Activated CD4-positive, alpha-beta memory T cell treated with anti-CD3 and anti-CD28 coated beads, Interleukin-2, amount 10 ng/mL, durations not matched to agents 7 days and 5 days (primary cell): ENCODE results near the gene SUSD5. TPM values are rescaled to one million over a fixed set of nuclear protein-coding genes. Genes with fewer than 3 reads are reported as not detected.

ENCODE experiments used
- CTCF ChIA-PET: fragments of 350-600 bp; sonication (Branson Sonifier 250); formaldehyde crosslinking; loops from one replicate; lab custom pipeline; 2021; ENCODE audit warnings: antibody characterized with exemption, inconsistent platforms; lab: Charles Lee
- POLR2A ChIA-PET: fragments of 350-600 bp; sonication (Branson Sonifier 250); formaldehyde crosslinking; loops from one replicate; lab custom pipeline; 2021; ENCODE audit warnings: antibody characterized with exemption; lab: Charles Lee
- DNase-seq: peaks from one replicate; pipeline ENCODE4 v3.0.0-alpha.2; 2020
- H3K27ac Mint-ChIP-seq: one replicate; pipeline ENCODE4 v1.8.0; 2021; ENCODE audit warnings: mild to moderate bottlenecking, mixed read lengths
- H3K27me3 Mint-ChIP-seq: one replicate; pipeline ENCODE4 v1.8.0; 2021; ENCODE audit warnings: mixed read lengths
- H3K36me3 Mint-ChIP-seq: one replicate; pipeline ENCODE4 v1.8.0; 2021; ENCODE audit warnings: low read depth, mixed read lengths
- H3K4me1 Mint-ChIP-seq: one replicate; pipeline ENCODE4 v1.8.0; 2021; ENCODE audit warnings: mixed read lengths
- H3K4me3 Mint-ChIP-seq: one replicate; pipeline ENCODE4 v1.8.0; 2021; ENCODE audit warnings: mild to moderate bottlenecking, mixed read lengths
- H3K9me3 Mint-ChIP-seq: one replicate; pipeline ENCODE4 v1.8.0; 2021; ENCODE audit warnings: mixed read lengths
- total RNA-seq, 2 experiments: library from RNA; stranded (reverse); gene quantifications; one replicate each; pipeline ENCODE4 v1.2.3, GENCODE V29; 2021

The SUSD5 gene
- total RNA-seq, 2 experiments from 2014 or later = not detected

- CTCF ChIA-PET = no interaction called here
- Mint-ChIP-seq H3K27me3 (peaks cover 66% of the 10 kb centered on the region), H3K36me3 (no peaks in the 10 kb centered on the region)
Measured at GRCh38 chr3:33219175-33219487, 521 bp upstream of the SUSD5 start.

GRCh38 chr3:33217866-33218445, 654 bp downstream of the SUSD5 start:
- ChIA-PET POLR2A (no interaction called here), CTCF (no interaction called here)
- no peaks in the 10 kb centered on the region for H3K9me3 Mint-ChIP-seq
- peaks cover 9% of the 10 kb centered on the region for H3K4me1 Mint-ChIP-seq
- no peak overlapping the region for H3K27ac Mint-ChIP-seq
- H3K4me3 Mint-ChIP-seq = no peak overlapping the region
- DNase-seq = no peak
- no peaks in the 10 kb centered on the region for H3K36me3 Mint-ChIP-seq
- H3K27me3 Mint-ChIP-seq = peaks cover 62% of the 10 kb centered on the region

More at GRCh38 chr3:33219175-33219487, 521 bp upstream of the SUSD5 start:
- DNase-seq = no peak
- H3K4me1 Mint-ChIP-seq = peaks cover 9% of the 10 kb centered on the region
- no peaks in the 10 kb centered on the region for H3K9me3 Mint-ChIP-seq
- H3K4me3 Mint-ChIP-seq = no peak overlapping the region
- POLR2A ChIA-PET = no interaction called here
- H3K27ac Mint-ChIP-seq = no peak overlapping the region

GRCh38 chr3:33215739-33216138, 2.9 kb downstream of the SUSD5 start:
- H3K4me3 Mint-ChIP-seq = no peak overlapping the region
- no peak overlapping the region for H3K27ac Mint-ChIP-seq
- peaks cover 9% of the 10 kb centered on the region for H3K4me1 Mint-ChIP-seq
- H3K36me3 Mint-ChIP-seq = no peaks in the 10 kb centered on the region
- CTCF ChIA-PET = no interaction called here
- DNase-seq = no peak
- no peaks in the 10 kb centered on the region for H3K9me3 Mint-ChIP-seq
- peaks cover 58% of the 10 kb centered on the region for H3K27me3 Mint-ChIP-seq
- POLR2A ChIA-PET = no interaction called here

- no peak for DNase-seq
- no peak overlapping the region for H3K4me3 Mint-ChIP-seq
- no peaks in the 10 kb centered on the region for H3K9me3 Mint-ChIP-seq
- peaks cover under 1% of the 10 kb centered on the region for H3K4me1 Mint-ChIP-seq
- ChIA-PET CTCF (no interaction called here), POLR2A (no interaction called here)
- H3K27ac Mint-ChIP-seq = no peak overlapping the region
- H3K36me3 Mint-ChIP-seq = no peaks in the 10 kb centered on the region
- H3K27me3 Mint-ChIP-seq = peaks cover 57% of the 10 kb centered on the region
Measured at GRCh38 chr3:33212406-33212805, 6.2 kb downstream of the SUSD5 start.

GRCh38 chr3:33211444-33211843, 7.2 kb downstream of the SUSD5 start:
- Mint-ChIP-seq H3K27me3 (peaks cover 48% of the 10 kb centered on the region), H3K9me3 (no peaks in the 10 kb centered on the region), H3K4me3 (no peak overlapping the region), H3K36me3 (no peaks in the 10 kb centered on the region), H3K4me1 (no peaks in the 10 kb centered on the region), H3K27ac (no peak overlapping the region)
- POLR2A ChIA-PET = no interaction called here
- DNase-seq = no peak
- CTCF ChIA-PET = no interaction called here

GRCh38 chr3:33209357-33209756, 9.3 kb downstream of the SUSD5 start:
- Mint-ChIP-seq H3K9me3 (no peaks in the 10 kb centered on the region), H3K27ac (no peak overlapping the region), H3K36me3 (no peaks in the 10 kb centered on the region), H3K4me1 (no peaks in the 10 kb centered on the region), H3K27me3 (peaks cover 31% of the 10 kb centered on the region), H3K4me3 (no peak overlapping the region)
- POLR2A ChIA-PET = no interaction called here
- no peak for DNase-seq
- CTCF ChIA-PET = interaction anchor here (0.6 kb wide), 1 partner anchor 317 kb away, joined by 3 read pairs; no protein-coding TSS in a partner anchor

- Mint-ChIP-seq H3K4me3 (no peak overlapping the region), H3K27me3 (peaks cover 12% of the 10 kb centered on the region), H3K9me3 (no peaks in the 10 kb centered on the region), H3K27ac (no peak overlapping the region), H3K4me1 (no peaks in the 10 kb centered on the region), H3K36me3 (no peaks in the 10 kb centered on the region)
- no peak for DNase-seq
- ChIA-PET POLR2A (no interaction called here), CTCF (interaction anchor here (0.6 kb wide), 1 partner anchor 12 kb away, joined by 3 read pairs; no protein-coding TSS in a partner anchor)
Measured at GRCh38 chr3:33202711-33203457, 15.7 kb downstream of the SUSD5 start.

GRCh38 chr3:33201195-33201594, 17.4 kb downstream of the SUSD5 start:
- CTCF ChIA-PET = no interaction called here
- H3K9me3 Mint-ChIP-seq = no peaks in the 10 kb centered on the region

GRCh38 chr3:33196538-33196937, 22.1 kb downstream of the SUSD5 start:
- H3K27me3 Mint-ChIP-seq = peaks cover 15% of the 10 kb centered on the region
- DNase-seq = no peak
- no peaks in the 10 kb centered on the region for H3K36me3 Mint-ChIP-seq
- no peak overlapping the region for H3K27ac Mint-ChIP-seq
- POLR2A ChIA-PET = no interaction called here
- CTCF ChIA-PET = no interaction called here
- H3K4me3 Mint-ChIP-seq = no peak overlapping the region
- no peaks in the 10 kb centered on the region for H3K9me3 Mint-ChIP-seq
- no peaks in the 10 kb centered on the region for H3K4me1 Mint-ChIP-seq

More at GRCh38 chr3:33201195-33201594, 17.4 kb downstream of the SUSD5 start:
- Mint-ChIP-seq H3K27me3 (peaks cover 17% of the 10 kb centered on the region), H3K4me1 (no peaks in the 10 kb centered on the region), H3K36me3 (no peaks in the 10 kb centered on the region), H3K4me3 (no peak overlapping the region), H3K27ac (no peak overlapping the region)
- POLR2A ChIA-PET = no interaction called here
- DNase-seq = no peak

- Mint-ChIP-seq H3K9me3 (no peaks in the 10 kb centered on the region), H3K27ac (no peak overlapping the region), H3K4me3 (no peak overlapping the region), H3K27me3 (peaks cover 18% of the 10 kb centered on the region), H3K36me3 (no peaks in the 10 kb centered on the region), H3K4me1 (no peaks in the 10 kb centered on the region)
- POLR2A ChIA-PET = no interaction called here
- DNase-seq = no peak
- CTCF ChIA-PET = no interaction called here
Measured at GRCh38 chr3:33194303-33194702, 24.3 kb downstream of the SUSD5 start.

GRCh38 chr3:33187368-33187634, 31.3 kb downstream of the SUSD5 start:
- DNase-seq = no peak
- CTCF ChIA-PET = no interaction called here

GRCh38 chr3:33186524-33187367, 31.9 kb downstream of the SUSD5 start:
- no peak overlapping the region for H3K4me3 Mint-ChIP-seq
- H3K27ac Mint-ChIP-seq = no peak overlapping the region
- peaks cover 18% of the 10 kb centered on the region for H3K27me3 Mint-ChIP-seq
- no peaks in the 10 kb centered on the region for H3K9me3 Mint-ChIP-seq
- no peaks in the 10 kb centered on the region for H3K4me1 Mint-ChIP-seq
- no peaks in the 10 kb centered on the region for H3K36me3 Mint-ChIP-seq
- ChIA-PET CTCF (no interaction called here), POLR2A (no interaction called here)
- DNase-seq = no peak

More at GRCh38 chr3:33187368-33187634, 31.3 kb downstream of the SUSD5 start:
- Mint-ChIP-seq H3K4me3 (no peak overlapping the region), H3K4me1 (no peaks in the 10 kb centered on the region), H3K36me3 (no peaks in the 10 kb centered on the region), H3K27ac (no peak overlapping the region), H3K9me3 (no peaks in the 10 kb centered on the region), H3K27me3 (peaks cover 18% of the 10 kb centered on the region)
- POLR2A ChIA-PET = no interaction called here

GRCh38 chr3:33184863-33185262, 33.7 kb downstream of the SUSD5 start:
- Mint-ChIP-seq H3K36me3 (no peaks in the 10 kb centered on the region), H3K27me3 (peaks cover 16% of the 10 kb centered on the region), H3K9me3 (no peaks in the 10 kb centered on the region), H3K4me3 (no peak overlapping the region), H3K4me1 (no peaks in the 10 kb centered on the region), H3K27ac (no peak overlapping the region)
- POLR2A ChIA-PET = no interaction called here
- DNase-seq = no peak
- CTCF ChIA-PET = no interaction called here
